Retina (tissue), 1 donor: ENCODE measurements around the gene FAM193A.
"Not testable (repeated sequence)": the region's sequence is repeated elsewhere in the genome, so short reads cannot be mapped to it uniquely, and the experiment has no call there.

Experiments used
- DNase-seq: peaks from one replicate; pipeline ENCODE4 v3.0.0-alpha.2; 2016

The FAM193A gene

DNA sequence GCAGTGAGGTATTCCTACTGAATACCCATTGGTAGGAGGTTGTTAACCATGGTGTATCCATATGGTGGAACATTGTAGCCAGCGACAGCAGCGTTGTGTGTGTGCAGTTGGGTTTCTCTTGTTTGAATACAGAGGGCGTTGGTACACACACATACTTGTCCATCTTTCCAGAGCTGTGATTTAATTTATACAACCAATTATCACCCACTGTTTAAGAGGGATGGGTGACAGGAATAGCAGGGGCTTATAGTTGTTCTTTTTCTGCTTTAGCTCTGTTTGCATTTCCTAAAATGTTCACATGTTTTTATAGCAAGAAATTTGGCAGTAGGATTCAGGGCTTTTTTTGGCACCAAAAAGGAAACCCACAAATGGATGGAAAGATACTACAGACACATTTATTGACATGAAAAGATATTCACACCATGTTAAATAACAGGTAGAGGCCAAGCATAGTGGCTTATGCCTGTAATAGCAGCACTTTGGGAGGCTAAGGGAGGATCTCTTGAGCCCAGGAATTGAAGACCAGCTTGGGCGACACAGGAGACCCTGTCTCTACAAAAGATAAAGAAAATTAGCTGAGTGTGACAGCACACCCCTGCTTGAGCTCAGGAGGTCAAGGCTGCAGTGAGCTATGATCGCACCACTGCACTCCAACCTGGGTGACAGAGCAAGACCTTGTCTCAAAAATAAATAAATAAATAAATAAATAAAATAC lies 159.1 kb downstream of the FAM193A start:
- DNase-seq = no peak

DNA sequence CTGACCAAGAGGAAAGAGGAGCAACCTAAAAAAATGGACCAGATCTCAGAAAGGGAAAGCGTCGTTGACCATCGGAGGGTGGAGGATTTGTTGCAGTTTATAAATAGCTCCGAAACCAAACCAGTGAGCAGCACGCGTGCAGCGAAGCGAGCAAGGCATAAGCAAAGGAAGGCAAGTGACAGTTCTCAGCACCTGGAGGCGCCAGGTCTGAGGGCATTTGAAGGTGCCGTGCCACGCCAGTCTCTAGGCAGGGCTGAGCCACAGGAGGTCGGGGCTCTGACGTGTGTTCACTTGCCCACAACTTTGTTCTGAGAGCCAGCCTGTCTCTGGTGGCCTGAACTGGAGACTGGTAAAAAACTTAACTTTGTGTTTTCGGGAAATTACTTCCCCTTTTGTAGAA lies 160.0 kb downstream of the FAM193A start:
- no peak for DNase-seq

DNA sequence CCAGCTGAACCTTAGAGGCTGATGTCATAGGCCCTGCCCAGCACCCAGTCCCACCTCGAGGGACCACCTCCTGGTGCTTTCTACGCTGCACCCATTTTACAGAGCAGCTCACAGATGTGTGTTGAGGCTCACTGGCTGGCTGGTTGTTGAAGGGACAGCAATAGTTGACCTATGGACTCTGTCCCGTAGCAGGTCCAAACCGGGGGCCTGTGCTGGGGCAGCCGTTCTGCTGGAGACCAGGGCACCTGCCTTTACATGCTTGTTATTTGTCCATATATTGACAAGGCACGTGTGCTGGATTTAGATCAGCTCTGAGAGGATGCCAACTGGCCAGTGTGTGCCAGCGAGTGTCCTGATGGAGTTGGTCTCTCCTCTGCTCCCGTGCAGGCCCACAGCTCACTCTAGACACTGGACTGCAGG lies 161.6 kb downstream of the FAM193A start:
- no peak for DNase-seq

DNA sequence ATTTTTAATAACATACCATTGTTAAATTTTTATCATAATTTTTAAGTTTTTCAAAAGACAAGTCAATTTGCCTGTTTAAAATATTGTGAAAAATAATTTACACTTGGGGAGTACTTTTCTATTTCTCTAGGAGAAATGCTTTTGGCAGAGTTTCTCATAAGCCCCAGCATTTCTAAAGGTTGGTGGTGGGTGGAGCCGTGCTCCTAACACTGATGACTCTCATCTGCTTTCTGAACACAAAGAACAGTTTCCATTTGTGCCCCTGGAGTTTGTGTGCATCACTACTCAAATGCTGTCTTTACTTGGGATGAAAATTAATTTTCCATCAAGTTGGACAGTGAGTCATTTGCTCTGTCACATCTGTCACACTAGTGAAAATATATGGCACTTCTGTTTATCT lies 162.1 kb downstream of the FAM193A start:
- no peak for DNase-seq

DNA sequence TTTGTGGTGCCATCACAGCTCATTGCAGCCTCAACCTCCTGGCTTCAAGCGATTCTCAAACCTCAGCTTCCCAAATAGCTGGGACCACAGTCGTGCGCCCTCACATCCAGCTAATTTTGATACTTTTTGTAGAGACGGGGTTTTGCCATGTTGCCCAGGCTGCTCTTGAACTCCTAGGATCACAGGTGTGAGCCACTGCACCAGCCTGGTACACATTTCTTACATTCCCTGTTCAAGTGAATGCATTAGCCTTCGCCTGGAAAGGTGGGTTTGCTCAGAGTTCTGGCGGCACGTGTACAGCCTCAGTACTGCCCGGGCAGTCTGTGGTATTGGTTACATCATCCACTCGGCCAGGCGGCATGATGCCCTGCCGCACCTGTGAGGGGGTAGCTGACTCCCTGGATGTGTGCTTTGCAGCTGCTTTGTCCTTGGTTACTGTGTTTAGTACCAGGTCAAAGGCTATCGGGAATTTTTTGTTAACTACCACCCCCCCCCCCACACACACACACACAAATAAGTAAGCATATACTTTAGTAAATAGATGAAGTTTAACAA lies 162.6 kb downstream of the FAM193A start:
- no peak for DNase-seq

DNA sequence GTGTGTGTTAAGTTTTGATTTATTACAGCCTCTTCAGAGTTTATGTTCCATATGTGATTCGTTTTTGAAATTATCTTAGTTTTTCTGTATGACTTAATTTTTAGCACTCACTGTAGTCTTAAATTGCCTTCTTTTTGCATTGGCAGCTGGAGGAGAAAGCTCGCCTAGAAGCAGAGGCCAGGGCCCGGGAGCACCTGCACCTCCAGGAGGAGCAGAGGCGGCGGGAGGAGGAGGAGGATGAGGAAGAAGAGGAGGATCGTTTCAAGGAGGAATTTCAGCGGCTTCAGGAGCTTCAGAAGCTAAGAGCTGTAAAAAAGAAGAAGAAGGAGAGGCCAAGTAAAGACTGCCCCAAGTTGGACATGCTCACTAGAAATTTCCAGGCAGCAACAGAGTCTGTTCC lies 163.1 kb downstream of the FAM193A start:
- no peak for DNase-seq

DNA sequence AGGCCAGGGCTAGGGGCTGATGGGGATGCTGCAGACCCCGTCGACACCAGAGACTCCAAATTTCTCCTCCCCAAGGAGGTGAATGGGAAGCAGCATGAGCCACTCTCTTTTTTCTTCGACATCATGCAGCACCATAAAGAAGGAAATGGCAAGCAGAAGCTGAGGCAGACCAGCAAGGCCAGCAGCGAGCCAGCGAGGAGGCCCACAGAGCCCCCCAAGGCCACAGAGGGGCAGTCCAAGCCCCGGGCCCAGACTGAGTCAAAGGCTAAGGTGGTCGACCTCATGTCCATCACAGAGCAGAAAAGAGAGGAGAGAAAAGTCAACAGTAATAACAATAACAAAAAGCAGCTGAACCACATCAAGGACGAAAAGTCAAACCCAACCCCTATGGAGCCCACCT lies 163.6 kb downstream of the FAM193A start:
- DNase-seq = no peak

DNA sequence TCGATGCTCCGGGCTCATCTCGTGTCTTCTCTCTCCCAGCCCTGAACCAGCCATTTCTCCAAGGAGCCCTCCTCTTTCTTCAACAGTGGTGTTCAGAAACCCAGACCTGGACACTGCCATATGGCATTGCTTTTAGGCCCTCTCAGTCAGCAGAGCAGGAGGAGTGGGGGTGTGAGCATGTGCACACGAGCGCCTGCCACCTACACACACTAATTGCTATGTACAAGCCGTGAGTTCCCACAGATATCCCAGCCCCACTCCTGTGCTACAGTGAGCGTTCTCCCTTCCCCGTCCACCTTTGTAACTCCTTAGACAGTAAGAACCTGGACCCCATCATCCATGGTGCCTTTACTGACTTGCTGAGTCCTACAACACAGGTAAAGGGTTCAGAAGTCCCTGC lies 165.9 kb downstream of the FAM193A start:
- no peak for DNase-seq

DNA sequence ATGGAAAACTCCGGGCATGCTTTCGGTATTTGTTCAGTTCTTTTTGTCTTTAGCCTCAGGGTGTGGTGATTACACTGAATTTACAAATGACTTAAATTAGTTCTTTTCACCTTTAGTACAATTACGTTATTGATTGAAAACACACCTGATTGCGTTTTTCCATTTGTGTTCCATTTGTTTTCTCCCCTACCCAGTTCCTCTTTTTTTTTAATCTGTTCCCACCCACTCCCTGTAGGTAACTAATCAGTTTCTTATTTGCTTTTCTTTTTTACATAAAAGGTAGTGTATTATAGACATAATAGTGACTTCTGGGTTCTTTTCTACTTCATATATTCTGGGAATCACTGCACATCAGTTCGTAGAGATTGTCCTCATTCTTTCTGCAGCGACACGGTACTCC lies 166.3 kb downstream of the FAM193A start:
- no peak for DNase-seq

DNA sequence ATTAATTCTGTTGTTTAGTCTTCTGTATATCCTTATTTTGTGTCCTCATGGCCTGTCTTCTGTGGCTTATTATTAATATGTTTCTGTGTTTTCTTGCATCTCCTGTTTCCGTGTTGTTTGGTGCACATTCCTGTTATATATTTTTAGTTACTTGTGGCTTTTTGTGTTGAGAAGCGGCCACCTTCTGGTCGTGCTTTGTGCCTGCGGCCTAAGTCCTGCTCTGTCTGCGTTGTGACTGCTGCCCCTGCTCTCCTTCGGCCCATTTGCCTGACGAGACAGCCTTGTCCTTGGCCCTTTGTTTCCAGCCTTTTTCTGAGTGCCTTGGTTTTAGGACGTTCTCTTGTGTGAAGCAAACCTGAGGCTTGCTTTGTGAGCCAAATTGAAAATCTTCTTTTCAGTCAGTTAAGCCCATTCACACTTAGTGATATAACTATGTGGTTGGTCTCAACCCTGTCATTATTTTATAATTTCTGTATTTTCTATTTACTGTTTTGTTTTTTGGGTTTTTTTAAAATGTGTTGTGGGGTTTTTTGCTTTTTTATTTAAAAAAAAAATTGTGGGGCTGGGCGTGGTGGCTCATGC lies 175.9 kb downstream of the FAM193A start:
- DNase-seq = no peak

DNA sequence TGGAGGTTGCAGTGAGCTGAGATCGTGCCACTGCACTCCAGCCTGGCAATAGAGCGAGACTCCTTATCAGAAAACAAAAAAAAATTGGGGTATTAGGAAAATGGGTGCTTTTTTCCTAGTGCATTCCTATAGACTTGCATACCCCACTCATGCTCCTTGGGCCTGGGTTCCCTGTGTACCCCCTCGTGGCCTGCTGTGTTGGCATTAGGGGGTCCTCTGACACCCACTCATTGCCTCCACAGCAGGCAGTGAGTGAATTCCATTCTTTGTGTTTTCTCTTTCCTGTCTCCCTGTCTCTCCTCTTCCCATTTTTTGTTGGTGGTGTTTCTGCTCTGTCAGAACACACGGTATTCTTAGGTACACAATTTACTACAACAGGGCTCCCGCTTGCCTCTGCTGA lies 176.9 kb downstream of the FAM193A start:
- no peak for DNase-seq

DNA sequence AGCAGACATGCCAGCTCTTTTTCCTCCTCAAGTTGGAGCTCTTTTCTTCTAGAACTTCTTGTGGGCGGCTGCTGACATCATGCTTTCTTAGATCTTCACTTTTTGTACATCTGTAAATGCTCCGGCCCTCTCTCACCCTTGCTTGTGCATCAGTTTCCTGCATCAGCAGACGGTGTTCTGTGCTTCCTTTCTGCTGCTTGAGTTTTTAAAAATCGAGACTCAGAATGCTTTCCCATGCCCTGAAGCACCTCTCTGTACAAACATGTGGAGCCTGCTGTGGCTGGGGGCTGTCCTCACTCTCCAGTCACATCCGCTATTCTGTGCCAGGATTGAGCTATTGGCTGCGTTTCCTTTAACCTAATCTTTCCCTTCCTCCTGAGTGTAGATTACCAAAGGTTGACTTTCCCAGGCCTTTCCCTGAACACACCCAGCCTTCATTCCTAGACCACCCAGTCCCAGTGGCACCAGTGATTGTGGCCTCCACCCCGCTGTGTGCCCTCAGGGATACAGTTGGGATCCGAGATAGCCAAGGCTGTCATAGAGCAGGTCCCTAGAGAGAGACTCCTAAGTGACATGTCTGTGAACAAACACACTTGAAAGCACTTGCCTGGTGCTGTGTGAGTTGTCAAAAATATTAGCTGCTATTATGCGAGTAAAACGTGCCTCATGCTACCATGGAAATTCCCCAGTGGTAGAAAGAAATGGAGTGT lies 177.8 kb downstream of the FAM193A start:
- DNase-seq = peak; percentile 25

DNA sequence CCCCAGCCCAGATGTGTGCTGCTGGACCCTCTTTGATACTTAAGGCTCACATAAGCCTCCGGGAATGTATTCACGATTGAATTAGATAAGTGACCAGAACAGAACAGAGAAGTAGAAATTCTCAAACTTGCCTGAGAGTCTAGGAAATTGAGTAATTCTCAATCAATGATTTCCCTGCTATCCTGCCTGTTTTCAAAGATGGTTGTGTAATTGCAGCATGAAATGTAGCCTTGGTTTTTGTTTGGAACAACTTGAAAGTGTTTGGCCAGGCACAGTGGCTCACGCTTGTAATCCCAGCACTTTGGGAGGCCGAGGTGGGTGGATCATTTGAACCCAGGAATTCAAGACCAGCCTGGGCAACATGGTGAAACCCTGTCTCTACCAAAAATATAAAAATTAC lies 178.5 kb downstream of the FAM193A start:
- DNase-seq = no peak

DNA sequence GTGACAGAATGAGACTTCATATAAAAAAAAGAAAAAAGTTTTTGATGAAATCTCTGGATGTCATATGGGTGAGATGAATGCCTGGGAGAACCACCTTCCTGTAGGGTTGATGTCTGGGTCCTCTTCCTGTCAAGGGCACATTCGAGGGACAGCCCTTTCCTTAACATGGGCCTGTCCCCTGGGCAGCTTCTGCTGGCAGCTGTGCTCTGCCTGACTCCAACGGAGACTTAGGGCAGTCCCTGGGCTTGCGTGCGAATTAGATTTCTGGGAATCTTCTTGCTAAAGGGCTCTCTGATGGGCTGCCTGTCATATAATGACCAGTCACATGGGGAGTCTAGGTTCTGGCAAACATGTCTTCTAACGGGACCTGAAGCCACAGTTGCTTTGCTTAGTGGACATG lies 179.0 kb downstream of the FAM193A start:
- DNase-seq = no peak

DNA sequence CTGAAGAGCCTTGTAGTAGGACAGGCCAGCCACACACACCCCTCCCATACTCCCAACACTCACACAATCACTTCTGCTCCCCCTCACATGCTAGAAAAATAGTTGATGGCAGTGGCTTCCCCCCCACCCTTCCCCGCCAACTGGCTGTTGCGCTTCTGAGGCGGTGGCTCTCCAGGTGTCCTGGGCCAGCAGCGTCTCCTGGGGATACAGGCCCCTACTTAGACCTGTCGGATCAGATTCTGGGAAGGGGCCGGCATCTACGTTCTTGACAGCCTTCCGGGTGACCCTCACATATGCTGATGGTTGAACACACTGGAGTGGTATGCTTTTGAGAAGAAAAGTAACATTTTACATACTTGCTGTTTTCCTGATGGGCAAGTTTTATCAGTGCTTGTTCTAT lies 179.8 kb downstream of the FAM193A start:
- DNase-seq = no peak

DNA sequence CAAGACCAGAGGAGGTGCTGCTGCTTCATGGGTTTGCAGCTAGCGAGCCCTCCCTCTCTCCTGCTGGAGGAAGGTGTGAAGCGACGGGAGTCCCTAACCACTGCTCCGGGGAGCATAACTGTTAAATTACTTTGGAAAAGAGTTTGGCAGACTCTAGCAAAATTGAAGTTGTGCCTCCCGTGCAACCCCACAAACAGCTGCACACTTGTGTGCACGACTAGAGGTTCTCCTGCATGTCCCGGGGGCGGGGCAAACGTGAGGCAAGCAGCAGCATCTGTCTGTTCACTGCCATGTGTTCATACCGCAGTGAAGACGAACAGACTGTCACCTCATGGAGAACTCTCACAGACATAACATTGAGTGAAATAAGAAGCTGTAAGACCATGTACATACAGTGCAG lies 185.1 kb downstream of the FAM193A start:
- DNase-seq = no peak

DNA sequence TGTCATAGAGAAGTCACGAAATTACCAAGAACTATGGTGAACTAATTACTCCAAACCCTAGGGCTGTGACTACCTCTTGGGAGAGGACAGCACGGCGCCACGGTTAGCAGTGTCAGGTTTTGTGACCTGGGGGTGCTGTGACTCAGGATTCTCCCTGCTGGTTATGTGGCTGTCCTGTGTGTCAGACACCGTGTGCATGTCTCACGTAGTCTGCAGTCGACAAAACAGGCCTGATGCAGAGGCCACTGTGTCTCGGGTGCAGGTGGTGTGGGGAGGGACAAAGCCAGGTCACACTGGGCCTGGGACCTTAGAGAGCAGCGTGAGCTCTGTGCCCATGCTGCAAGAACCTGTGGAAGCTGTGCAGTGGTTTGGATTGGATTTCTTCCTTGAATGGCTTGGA lies 185.6 kb downstream of the FAM193A start:
- no peak for DNase-seq

DNA sequence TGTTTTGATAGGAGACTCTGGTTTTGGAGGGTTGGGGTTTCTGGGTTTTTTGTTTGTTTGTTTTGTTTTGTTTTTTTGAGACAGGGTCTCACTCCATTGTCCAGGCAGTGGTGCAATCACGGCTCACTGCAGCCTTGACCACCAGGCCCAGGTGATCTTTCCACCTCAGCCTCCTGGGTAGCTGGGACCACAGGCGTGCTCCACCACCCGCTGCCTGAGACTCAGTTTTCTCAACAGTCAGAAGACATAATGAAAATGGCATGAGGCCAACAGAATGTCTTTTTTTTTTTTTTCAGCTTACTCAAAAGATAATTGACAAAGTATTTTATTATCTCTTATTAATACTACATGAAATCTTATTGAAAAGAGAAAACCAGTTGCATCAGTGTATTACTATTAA lies 187.3 kb downstream of the FAM193A start:
- no peak for DNase-seq

DNA sequence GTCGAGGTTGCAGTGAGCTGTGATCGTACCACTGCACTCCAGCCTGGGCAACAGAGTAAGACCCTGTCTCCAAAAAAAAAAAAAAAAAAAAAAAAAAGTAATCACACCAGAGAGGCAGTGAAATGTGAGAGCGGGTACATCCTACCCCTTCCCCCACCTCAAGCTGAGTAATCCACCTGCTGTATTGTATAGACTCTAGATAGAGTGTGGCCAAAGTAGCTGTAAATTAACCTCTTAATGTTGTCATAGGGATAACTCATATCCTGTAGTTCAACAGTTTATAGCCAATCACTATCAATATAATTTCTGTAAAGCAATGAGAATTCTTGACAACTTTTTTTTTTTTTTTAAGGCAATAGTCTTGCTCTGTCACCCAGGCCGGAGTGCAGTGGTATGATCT lies 188.9 kb downstream of the FAM193A start:
- no peak for DNase-seq

DNA sequence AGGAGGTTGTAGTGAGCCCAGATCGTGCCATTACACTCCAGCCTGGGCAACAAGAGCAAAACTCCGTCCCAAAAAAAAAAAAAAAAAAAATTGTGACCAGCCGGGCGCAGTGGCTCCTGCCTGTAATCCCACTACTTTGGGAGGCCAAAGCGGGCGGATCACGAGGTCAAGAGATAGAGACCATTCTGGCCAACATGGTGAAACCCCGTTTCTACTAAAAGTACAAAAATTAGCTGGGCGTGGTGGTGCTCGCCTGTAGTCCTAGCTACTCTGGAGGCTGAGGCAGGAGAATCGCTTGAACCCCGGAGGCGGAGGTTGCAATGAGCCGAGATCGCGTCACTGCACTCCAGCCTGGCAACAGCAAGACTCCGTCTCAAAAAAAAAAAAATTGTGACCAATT lies 190.4 kb downstream of the FAM193A start:
- DNase-seq = not testable (repeated sequence)

DNA sequence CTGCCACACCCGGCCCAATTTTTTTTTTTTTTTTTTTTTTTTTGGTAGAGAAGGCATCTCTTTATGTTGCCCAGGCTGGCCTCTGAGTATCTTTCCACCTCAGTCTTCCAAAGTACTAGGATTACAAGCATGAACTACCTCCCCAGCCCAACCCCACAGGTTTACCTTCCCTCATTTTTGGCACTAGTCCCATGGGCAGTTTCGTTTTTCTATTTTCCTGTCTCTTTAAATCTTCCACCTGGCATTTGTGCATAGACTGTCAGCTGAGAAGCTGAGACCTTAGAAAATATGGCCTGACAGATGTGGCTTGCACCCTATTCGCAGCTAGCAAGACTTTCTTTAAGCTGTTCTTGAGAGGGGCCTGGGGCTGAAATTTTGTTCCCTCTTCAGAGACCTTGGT lies 191.8 kb downstream of the FAM193A start:
- no peak for DNase-seq

DNA sequence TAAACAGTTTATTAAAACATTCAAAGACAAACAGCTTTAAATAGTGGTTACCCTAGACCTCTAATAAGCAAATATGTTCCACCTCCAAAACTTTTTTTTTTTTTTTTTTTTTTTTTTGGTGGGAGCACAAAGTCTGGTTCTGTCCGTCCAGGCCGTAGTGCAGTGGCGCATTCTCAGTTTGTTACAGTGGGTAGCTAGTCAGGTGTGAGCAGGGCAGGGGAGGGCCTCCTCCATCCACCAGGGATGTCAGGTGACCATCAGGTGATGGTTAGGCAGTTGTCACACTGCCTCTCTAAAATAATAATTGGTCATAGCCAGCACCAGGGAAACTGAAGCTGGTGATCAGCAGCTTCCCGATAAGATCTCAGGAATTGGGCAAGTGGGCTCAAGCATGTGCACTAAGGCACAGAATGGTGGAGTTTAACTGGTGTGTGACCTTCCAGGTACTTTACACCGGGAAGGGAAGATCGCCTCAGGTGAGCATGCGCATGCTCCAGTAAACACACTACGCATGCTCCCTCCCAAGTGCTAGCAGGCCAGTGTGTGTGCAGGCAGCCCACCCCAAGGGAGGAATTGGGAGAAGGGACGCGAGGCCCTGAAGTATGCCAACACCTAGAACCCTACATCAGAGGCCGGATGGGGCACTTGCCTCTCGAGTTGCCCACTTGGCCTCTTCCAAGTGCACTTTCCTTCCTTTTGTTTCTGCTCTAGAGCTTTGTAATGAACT lies 192.5 kb downstream of the FAM193A start:
- DNase-seq = no peak

DNA sequence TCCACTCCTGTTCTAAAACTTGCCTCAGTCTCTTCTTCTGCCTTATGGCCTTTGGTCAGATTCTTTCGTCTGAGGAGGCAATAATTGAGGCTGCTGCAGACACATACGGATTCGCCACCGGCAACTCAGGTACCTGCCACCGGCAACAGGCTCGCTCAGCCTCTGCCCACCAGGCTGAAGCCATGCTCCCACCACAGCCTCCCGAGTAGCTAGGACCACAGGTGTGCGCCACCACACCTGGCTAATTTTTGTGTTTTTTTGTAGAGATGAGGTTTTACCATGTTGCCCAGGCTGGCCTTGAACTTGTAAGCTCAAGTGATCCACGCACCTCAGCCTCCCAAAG lies 193.1 kb downstream of the FAM193A start:
- DNase-seq = no peak

DNA sequence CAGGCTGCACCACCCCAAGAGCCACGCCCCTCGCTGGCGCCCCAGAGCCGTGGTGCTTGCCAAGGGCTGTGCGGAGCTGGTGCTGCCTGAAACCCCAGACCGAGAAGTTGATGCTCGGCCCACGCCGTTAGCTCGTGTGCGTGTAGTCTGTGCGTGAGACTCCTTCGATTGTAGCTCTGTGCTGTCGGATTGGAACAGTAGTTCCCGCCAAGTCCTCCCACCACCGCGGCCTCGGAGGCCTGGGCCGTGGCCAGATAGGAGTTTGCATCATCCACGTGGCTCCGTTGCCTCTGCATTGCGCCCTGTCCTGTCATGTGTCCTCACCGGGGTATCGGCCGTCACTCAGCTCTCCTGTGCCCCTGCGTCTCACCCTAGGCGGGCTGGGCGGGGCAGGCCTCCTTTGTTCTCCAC lies 195.5 kb downstream of the FAM193A start:
- DNase-seq = no peak
